ENCODE data around the gene CACNA1I.
"Not testable (repeated sequence)": the region's sequence is repeated elsewhere in the genome, so short reads cannot be mapped to it uniquely, and the experiment has no call there.

The CACNA1I gene

DNA sequence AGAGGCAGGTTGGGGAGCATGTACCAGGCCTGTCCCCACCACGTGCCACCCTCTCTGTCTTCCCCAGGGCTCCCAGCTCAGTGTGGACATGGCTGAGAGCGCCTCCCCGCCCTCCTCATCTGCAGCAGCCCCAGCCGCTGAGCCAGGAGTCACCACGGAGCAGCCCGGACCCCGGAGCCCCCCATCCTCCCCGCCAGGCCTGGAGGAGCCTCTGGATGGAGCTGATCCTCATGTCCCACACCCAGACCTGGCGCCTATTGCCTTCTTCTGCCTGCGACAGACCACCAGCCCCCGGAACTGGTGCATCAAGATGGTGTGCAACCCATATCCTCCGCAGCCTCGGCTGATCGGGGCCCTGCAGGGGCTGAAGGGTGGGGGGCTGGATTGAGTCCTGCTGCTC is at the start of gene CACNA1I:
TSS of gene CACNA1I (plus strand) at position 89 of the 400 bp plus-strand sequence. CDS start at position 89, 0 bp downstream.
- no peak for DNase-seq (ENCODE audit: low read depth in 3 of 3, low spot score in 1 of 3)

DNA sequence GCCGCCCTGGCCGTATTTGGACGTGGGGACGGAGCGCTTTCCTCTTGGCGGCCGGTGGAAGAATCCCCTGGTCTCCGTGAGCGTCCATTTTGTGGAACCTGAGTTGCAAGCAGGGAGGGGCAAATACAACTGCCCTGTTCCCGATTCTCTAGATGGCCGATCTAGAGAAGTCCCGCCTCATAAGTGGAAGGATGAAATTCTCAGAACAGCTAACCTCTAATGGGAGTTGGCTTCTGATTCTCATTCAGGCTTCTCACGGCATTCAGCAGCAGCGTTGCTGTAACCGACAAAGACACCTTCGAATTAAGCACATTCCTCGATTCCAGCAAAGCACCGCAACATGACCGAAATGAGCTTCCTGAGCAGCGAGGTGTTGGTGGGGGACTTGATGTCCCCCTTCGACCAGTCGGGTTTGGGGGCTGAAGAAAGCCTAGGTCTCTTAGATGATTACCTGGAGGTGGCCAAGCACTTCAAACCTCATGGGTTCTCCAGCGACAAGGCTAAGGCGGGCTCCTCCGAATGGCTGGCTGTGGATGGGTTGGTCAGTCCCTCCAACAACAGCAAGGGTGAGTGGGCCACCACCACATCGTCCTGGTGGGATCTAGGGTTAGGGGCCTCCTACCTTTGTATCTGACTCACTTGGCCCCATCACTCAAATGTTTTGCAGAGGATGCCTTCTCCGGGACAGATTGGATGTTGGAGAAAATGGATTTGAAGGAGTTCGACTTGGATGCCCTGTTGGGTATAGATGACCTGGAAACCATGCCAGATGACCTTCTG is 49.3 kb upstream of the CACNA1I start:
- DNase-seq (ENCODE audit: low read depth in 3 of 3, low spot score in 1 of 3) = not testable (repeated sequence)

DNA sequence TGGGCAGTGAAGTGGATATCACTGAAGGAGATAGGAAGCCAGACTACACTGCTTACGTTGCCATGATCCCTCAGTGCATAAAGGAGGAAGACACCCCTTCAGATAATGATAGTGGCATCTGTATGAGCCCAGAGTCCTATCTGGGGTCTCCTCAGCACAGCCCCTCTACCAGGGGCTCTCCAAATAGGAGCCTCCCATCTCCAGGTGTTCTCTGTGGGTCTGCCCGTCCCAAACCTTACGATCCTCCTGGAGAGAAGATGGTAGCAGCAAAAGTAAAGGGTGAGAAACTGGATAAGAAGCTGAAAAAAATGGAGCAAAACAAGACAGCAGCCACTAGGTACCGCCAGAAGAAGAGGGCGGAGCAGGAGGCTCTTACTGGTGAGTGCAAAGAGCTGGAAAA is 48.5 kb upstream of the CACNA1I start:
- DNase-seq (ENCODE audit: low read depth in 3 of 3, low spot score in 1 of 3) = not testable (repeated sequence)

DNA sequence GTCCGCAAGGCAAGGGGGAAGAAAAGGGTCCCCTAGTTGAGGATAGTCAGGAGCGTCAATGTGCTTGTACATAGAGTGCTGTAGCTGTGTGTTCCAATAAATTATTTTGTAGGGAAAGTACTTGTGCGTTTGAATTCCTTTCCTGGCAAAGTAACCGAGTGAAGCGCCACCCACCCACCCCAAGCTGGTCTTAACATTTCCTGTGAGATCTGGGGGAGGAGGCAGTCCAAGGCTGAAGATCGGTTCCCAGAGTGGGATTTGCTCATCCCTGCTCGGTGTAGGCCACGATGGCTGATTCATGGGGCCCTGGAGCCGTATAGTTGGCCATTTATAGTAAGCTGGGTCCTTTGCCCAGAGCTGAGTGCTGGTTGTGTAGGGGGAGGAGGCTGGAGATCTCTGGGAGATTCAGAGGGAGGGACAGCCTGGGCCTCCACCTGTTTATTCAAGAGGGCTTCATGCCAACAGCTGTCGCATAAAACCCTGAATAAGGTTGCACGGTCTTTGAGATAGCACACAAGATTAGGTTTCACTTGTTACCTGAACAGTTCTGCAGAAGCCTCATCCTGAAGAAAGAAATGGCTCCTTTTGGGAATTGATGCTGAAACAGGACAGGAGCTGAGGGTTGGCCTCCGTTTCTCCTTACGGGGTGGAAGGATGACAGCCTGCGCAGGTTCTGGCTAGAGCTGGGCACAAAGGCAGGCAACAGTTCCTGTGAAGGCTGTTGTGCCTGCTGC is 47.8 kb upstream of the CACNA1I start:
- no peak for DNase-seq (ENCODE audit: low read depth in 3 of 3, low spot score in 1 of 3)

DNA sequence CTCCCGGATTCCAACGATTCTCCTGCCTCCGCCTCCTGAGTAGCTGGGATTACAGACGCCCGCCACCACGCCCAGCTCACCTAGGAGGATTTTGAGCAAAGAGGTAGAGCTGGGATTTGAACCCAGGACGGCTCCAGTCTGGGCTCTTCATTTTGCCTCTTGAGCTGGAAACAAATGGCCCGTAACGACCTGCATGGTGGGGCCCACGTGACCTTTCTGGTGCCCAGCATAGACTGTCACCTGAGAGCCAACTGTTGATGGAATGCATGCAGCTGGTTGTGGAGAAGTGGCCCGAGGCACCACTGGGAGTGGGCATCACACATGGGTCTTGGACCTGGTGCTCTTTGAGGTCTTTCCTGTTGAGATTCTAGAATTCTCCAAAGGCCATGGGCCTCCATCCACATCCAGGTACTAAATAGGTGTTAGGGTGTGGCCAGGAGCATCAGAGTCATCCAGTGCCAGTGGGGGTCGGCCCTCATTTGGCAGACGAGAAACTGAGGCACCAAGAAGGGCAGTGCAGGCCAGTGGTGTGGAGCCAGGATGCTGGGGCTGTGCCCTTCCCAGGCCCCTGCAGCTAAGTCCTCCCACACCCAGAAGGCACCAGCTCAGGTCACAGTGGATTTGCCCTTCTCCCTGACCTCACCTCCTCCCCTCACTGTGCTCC is 46.3 kb upstream of the CACNA1I start:
- DNase-seq (ENCODE audit: low read depth in 3 of 3, low spot score in 1 of 3) = no peak

DNA sequence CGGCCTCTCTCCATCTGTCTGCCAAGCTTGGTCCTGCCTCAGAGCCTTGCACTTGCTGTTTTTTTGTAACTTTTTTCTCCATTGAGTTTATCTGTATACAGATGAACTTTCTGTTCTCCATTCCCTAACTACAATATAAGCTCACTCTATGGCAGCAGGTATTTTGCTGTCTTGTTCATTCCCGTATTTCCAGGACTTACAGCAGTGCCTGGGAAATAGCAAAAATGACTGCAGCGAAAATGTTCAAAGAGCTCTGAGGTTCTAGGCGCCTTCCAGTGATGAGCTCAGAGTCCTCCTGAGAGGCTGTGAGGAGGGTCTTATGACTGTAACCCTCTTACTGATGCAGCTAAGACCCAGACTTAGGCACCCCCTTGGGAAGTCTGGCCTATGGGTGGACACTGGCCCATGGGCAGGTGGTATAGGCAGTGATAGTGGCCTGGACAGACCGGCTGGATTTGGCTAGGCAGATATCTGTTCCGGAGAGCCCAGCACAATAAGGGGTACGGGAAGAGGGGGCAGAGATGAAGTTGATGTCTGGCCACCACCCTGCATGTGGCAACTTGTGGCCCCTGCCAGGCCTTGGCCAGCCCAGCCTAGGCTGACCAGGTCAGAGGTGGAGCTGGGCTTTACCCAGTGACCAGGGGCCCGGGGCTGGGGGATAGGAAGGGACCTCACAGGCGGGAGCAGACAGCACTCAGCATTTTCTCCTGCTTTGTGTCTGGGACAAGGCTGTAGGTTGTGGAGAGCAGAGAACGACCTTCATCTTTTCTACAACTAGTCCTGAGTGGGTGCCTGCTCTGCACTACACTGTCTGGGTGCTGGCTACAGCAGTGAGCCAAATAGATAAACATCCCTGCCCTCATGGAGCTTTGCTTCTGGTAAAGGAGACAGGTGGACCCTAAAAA is 45.5 kb upstream of the CACNA1I start:
- no peak for DNase-seq (ENCODE audit: low read depth in 3 of 3, low spot score in 1 of 3)

DNA sequence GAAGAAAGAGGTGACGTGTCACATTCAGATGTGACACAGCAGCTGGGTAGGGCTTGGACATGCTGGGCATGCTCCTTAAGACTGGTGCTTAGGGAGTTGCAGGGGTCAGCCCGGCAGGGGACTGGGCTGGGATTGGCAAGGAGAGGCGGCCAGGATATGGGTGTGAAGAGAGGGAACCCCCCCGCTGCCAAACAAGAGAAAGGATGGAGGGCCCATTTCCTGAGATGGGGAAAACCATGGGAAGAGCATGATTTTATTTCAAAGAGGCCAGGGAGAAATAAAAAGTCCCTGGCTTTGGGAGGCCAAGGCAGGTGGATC is 44.9 kb upstream of the CACNA1I start:
- DNase-seq (ENCODE audit: low read depth in 3 of 3, low spot score in 1 of 3) = no peak

DNA sequence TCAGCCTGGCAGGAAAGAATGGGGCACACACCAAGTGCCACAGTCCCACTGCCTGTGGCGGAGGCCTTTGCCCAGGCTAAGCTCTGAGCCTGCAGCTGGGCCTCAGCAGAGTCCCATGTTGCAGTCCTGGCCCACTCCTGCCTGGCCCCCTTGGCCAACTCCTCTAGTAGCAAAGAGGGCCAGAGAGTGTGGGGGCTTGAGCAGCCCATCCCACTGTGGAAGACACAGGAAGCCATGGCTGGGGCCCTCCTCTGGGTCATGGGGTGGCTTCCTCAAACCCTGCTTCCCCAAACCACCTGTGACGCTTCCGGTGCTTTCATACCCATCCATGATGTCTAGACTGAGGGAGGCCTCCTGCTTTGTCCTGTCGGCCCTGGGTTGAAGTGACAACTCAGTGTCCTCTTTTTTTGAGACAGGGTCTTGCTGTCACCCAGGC is 43.8 kb upstream of the CACNA1I start:
- no peak for DNase-seq (ENCODE audit: low read depth in 3 of 3, low spot score in 1 of 3)

DNA sequence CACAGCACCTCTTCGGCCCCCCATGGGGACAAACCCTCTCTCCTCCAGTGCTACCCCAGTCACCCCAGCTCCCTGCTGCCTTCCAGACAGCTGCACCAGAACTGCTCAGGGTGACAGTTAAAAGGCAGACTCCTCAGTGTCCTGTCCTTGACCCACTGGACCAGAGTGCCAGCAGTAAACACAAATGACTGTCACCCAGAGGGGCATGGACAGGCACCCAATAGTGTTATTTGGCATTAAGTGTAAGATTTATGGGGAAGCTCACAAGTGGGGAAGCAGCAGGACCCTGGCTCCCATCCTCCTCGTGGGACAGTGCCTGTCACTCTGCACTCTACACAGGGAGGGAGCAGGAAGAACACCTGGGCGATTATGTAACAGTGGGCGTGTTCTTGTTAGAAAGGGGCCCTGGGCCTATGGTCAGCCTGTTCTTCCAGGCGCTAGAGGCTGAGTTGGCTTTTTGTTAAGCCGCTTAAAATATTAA is 43.0 kb upstream of the CACNA1I start:
- no peak for DNase-seq (ENCODE audit: low read depth in 3 of 3, low spot score in 1 of 3)

DNA sequence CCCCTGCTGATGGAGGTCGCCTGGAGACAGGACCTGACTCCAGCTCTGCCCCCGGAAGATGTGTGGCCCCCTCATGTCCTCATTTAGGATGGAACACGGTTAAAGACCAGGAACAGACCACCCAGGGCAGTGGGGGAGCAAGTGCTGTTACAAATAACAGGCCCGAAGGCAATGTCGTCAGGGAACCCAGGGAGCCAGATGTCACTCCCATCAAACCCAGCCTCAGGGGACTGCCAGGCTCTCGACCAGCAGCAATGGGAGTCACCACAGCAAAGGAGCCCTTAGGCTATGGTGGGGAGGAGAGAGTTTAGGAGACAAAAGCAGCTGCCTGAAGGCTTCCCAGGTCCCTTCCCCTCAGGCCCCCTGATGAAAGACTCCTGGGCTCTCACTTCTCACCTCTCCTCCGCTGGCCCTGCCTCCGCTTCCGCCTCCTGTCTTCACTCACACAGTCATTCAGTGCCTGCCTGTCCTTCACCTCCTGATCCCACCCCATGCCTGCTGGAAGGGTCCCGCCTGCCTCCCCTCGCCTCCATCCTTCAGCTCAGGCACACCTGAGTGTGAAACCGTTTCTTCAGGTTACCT is 42.4 kb upstream of the CACNA1I start:
- DNase-seq (ENCODE audit: low read depth in 3 of 3, low spot score in 1 of 3) = no peak

DNA sequence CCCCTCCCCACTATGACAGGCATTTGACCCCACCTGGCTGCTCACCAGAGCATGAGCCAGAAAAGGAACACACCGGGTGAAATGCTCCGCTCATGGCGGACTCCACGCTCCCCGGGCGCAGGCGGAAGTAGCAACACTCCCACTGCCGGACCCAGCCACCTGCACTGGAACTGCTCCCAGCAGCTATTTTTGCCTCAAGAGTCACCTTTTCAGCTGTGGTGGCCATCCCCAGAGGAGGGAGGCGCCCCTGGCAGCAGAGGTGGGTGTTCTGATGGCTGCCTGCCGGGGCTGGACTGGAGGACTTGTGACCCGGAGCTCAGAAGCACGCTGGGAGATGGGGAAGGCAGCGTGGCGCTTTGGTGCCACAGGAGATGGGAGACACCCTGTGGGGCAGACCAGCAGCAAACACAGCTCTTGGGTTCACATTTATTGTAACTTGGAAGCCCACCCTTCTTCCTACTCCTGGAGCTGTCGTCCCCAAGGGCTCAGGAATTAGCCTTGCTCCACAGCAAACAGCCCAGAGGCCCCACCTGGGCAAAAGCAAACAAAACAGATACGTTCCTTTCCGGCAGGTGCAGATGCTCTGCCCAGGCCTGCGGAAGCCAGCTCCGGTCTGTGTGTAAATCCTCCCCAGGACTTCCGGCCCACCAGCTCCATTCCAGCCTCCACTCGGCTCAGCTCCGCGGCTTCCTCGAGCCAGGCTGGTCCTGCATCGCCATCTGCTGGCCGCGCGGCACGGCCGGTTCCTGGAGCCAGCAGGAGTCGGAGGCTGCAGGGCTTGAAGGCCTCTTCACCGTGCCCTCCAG is 41.7 kb upstream of the CACNA1I start:
- peak; percentile 81 to 84 (median 83) for DNase-seq (ENCODE audit: low read depth in 3 of 3, low spot score in 1 of 3)

DNA sequence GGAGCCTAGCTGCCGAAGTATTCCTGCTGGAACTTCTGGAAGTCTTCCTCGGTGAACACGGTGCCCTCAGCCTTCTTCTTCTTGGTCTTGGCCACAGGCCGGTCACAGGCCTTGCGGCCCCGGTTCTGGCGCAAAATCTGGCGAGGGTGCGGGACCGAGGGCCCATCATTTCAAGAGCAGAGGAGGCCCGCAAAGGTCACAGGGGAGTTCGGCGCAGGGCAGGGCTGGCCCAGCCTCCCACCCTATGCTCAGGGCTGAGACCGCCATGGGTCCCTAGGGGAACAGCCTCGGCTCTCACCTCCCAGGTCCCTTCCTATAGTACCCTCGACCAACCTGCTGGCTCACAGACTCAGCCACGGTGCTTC is 41.1 kb upstream of the CACNA1I start:
- no peak for DNase-seq (ENCODE audit: low read depth in 3 of 3, low spot score in 1 of 3)

DNA sequence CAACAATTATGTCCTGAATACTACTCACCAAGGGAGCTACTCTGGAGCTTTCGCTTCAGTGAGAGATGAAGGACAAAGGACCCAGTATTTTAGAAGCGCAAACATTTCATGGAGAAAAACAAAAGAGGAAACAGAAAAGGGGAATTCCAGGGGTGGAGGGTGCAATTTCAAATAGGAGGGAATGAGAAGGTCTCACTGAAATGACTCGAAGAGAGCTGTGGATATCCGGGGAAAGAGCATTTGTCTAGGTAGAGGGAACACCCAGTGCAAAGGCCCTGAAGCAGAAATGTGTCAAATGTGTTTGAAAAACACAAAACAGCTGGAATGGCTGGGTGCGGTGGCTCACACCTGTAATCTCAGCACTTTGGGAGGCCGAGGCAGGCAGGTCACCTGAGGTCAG is 40.4 kb upstream of the CACNA1I start:
- DNase-seq (ENCODE audit: low read depth in 3 of 3, low spot score in 1 of 3) = no peak

DNA sequence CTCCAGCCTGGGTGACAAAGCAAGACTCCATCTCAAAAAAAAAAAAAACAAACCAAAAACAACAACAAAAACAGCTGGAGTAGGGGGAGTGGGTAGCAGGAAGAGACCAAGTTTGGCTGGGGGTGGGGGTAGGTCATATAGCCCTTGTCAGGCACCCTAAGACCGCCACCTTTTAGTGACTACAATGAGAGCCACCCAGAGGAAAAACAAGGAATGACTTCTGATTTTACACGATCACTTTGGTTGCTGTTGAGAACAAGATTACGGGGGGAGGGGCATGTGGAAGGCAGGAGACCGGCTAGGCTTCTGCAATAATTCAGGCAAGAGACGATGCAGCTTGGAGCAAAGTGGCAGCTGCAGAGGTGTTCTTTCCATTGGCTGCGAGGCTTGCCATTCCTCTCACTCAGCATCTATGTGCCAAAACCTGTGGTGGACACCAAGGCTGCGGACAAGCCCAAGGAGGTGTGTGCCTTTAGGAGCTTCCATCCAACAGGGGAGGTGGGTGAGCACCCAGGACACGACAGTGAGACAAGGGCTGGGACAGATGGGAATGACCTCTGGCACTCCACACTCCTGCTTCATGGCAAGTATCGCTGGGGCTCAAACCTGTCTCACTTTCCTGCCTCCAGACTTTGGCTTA is 39.7 kb upstream of the CACNA1I start:
- DNase-seq (ENCODE audit: low read depth in 3 of 3, low spot score in 1 of 3) = no peak

DNA sequence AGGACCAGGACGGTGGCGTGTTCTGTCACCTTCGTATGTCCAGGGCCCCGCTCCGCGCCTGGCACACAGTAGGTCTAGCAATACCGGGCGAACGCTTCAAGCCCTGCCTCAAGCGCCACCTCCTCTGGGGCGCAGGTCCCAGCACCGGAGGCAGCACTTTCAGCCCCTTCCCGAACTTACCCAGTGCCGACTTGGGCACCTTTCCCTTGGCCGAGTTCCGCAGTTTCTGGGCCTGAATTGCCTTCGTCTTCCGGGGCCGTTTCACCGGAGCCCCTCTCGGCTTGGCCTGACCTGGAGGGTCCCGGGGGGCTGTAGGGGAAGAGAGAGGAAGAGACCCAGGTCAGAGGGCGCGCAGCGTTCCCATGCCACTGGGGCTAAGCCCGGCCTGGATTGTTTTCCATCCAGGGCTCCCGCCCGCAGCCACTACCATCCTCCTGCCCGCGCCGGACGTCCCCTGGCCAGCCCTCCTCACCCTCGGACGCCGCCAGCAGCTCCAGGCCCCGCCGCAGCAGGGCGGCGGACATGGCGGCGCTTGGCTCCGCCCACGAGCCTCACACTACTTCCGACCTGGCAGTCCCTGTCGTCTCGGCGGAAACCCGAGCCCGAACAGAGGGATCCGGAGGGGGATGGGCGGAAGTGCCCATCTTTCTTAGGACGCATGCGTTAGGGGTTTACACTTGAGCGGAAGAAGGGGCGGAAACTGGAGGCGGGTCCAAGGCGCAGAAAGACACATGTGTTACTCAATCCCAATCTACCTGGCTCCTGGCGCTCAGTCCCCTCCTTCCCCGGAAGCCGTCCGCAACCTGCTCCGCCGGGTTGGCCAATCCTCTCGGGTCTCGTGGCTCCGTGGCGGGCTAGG is 38.1 kb upstream of the CACNA1I start, which contains the start of gene RPS19BP1:
TSS of gene RPS19BP1 (minus strand) at position 534 of the 859 bp plus-strand sequence. CDS start at position 524, 10 bp downstream.
- peak; percentile 96 to 99 (median 98) for DNase-seq (ENCODE audit: low read depth in 3 of 3, low spot score in 1 of 3)

DNA sequence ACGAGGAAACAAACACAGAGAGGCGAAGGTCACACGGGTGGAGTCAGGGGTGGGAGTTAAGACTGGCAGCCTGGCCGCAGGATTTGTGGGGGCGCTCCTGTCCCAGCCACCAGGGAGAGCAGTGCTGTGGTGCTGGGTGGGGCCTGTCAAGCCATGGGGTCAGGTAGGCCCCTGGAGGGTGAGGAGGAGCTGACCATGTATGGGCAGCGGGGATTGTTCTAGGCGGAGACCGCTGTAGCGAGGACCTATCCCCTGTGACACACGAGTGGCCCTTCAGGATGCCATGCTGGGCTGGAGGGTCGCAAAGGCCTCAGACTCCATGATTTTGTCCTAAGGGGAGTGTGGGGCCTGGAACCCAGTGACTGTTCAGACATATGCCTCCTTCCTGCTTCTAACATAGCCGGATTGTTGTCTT is 36.5 kb upstream of the CACNA1I start:
- DNase-seq (ENCODE audit: low read depth in 3 of 3, low spot score in 1 of 3) = no peak

DNA sequence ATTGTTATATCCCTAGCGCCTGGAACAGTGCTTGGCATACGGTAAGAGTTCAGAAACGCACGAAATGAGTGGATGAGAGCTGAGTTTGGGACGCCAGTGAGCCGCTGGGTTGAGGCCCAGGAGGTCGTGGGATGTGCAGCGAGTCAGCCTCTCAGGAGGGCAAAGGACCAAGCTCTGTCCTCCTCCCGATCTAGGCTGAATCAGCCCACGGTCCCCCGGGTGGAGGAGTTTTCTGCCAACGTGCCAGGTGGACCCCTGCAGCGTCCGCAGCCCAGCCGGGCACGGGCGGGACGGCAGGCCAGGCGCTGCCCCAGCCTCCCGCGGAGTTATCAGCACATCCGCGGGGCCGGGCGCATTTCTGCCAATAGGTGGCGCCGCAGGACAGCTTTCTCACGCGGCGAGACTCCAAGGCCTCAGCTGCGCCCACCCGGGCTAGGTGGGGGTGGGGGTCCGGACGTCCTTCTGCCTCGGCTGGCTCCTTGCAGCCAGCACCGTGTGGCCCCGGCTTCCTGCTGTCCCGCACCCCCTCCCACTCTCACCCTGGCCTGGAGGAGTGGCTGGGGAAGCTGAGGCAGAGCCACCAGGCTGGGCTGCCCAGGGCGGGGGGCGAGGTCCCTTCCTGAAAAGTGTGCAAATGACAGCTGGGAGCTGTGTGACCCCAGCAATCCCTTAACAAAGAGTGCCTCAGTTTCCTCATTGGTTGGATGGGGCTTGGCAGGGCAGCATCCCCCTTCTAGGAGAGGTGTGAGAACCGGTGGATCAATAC is 35.8 kb upstream of the CACNA1I start:
- DNase-seq (ENCODE audit: low read depth in 3 of 3, low spot score in 1 of 3) = peak; percentile 42 to 83 (median 54)

Measured in stimulated activated CD4-positive, alpha-beta T cell treated with anti-CD3 and anti-CD28 coated beads, TNF-alpha, amount 100 ng/mL, for 1 hour (primary cell).